Stimulated activated CD8-positive, alpha-beta memory T cell treated with anti-CD3 and anti-CD28 coated beads, Interleukin-4, amount 100 ng/mL, for 48 hours (primary cell): ENCODE measurements around the gene GCK.

ENCODE experiments used
- DNase-seq: peaks from one replicate; pipeline ENCODE4 v3.0.0-alpha.2; 2020

Gene GCK

DNA sequence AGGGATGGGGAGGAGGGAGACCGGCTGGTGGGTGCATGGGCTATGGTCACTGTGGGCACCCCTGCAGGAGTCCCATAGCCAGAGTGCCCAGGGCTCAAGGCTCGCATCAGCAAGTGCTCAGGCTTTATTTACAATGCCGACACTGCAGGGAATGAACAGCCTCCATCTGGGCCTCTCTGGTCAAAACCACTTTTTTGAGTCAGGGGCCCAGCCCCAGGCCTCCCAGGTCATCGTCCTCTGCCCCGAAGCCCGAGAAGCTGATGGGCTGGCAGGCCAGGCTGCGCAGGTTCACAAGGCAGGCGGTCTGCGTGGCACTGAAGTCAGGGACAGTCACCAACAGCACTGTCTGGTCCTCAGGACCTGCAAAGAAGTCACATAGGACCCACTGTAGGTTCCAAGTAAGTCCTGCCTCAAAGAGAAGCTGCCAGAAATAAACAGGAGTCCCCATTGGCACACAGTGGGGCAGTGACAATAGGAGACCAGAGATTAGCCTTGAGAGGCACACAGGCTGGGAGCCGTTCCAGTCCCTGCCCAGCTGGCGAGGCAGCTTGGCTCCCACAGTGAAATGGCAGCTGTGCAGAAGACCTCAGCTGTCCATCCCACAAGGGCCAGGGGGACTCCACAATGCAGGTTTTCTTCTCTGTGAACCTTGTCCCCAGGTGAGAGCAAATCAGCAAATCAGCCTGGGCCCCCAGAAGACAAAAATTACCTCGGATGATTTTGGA lies 74.5 kb downstream of the GCK start:
- no peak for DNase-seq

GRCh38 chr7:44113764-44114354 lies 75.4 kb downstream of the GCK start:
- no peak for DNase-seq

GRCh38 chr7:44112997-44113763 lies 76.1 kb downstream of the GCK start:
- DNase-seq: no peak

DNA sequence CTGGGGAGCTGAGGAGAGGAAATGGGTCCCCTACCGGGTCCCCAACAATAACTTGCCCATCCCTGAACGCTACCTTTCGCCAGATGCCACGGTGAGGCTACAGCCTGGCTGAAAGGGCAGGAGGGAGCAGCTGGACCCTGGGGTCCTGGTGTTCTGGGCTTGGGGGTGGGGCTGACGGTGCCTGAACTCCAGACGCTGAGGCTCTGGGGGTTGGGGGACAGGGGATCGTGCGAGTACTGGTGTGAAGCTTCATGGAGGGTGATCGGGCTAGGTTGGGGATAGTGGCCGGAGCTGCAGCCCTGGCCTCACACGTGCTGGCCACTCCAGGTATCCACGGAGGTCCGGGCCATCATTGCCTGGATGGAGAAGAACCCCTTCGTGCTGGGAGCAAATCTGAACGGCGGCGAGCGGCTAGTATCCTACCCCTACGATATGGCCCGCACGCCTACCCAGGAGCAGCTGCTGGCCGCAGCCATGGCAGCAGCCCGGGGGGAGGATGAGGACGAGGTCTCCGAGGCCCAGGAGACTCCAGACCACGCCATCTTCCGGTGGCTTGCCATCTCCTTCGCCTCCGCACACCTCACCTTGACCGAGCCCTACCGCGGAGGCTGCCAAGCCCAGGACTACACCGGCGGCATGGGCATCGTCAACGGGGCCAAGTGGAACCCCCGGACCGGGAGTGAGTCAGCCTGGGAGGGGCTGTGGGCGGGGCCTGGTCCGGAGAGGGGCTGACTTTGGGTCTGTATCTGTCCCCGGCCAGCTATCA lies 76.8 kb downstream of the GCK start:
- no peak for DNase-seq

DNA sequence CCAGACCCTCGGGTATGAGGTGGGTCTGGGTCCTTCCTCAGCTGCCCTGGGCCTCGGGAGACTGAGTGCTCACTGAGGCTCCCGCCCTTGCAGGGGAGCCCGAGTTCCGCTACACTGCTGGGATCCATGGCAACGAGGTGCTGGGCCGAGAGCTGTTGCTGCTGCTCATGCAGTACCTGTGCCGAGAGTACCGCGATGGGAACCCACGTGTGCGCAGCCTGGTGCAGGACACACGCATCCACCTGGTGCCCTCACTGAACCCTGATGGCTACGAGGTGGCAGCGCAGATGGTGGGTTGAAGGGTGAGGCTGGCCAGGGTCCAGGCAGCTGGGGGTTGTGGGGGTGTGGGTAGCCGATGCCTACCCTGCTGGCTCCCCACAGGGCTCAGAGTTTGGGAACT lies 77.5 kb downstream of the GCK start:
- DNase-seq: no peak

- DNase-seq: no peak
Measured at GRCh38 chr7:44110719-44111635, 78.3 kb downstream of the GCK start.

GRCh38 chr7:44109991-44110390 lies 79.2 kb downstream of the GCK start:
- DNase-seq: no peak

- DNase-seq: no peak
Measured at GRCh38 chr7:44108768-44109750, 80.2 kb downstream of the GCK start.

- no peak for DNase-seq
Measured at GRCh38 chr7:44107961-44108767, 81.1 kb downstream of the GCK start.

- DNase-seq: no peak
Measured at GRCh38 chr7:44107116-44107960, 81.9 kb downstream of the GCK start.

GRCh38 chr7:44106311-44107065 lies 82.8 kb downstream of the GCK start:
- no peak for DNase-seq

DNA sequence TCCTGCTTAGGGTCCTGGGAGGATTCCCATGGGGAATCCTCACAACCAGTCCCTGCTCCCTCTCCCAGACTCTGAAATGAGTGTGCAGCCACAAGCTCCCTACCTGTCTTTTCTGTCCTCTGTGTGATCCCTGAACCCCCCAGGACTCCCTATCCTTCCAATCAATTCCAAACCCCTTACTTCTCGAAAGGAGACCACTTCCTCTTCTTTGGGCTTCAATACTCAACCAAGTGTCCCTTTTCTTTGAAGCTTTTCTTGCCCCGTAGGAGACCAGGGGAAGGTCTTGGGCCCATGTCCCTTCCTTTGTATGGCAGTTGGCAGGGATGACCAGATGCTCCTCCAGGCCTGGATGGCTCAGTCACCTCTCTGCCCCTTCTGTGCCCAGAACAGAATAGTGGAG lies 83.4 kb downstream of the GCK start:
- no peak for DNase-seq

- no peak for DNase-seq
Measured at GRCh38 chr7:44104860-44105771, 84.1 kb downstream of the GCK start.

DNA sequence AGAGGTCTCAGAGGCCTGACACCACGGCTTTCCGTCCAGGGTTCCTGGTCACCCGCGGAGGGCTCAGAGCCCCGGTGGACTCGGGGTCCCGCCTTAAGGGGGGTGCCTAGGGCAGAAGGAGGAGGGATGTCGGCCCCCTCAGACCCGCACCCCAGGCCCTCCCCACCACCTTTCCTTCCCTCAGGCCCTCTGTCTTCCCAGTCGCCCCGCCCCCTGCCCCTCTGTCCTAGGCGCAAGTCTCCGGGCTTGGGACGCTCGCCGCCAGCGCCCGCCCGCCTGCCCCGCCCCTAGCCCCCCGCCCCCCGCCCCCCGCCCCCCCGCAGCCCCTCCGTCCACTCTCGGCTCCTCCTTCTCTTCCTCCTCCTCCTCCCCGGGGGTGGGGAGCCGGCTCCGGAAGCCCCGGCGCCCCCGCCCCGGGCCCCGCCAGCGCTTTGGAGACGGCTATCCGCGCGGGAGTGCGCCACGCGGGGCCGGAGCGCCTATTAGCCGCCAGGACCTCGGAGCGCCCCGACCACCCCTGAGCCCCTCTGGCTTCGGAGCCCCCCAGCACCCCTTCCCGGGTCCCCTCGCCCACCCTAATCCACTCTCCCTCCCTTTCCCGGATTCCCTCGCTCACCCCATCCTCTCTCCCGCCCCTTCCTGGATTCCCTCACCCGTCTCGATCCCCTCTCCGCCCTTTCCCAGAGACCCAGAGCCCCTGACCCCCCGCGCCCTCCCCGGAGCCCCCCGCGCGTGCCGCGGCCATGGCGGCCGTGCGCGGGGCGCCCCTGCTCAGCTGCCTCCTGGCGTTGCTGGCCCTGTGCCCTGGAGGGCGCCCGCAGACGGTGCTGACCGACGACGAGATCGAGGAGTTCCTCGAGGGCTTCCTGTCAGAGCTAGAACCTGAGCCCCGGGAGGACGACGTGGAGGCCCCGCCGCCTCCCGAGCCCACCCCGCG lies 85.0 kb downstream of the GCK start, which contains the start of gene AEBP1:
Gene AEBP1, plus strand, starts transcription at position 423 of the 937 bp plus-strand sequence. Its CDS starts 321 bp downstream, at position 744.
- DNase-seq: peak; percentile 52

DNA sequence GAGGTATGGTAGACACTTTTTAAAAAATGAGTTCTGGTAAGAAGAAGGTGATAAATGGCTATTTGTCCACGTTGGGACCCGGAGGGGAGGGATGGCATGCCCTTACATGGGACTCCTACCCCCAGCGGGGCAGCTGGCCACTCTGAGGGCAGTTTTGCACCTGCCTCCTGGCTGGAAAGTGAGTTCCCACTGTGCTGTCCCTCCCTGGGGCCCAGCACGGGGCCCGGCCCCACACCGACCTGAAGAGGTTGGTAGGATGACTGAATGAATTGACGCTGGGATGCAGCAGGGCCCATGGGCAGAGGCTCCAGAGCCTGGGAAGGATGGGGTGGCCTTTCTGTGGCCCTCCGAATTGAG lies 85.7 kb downstream of the GCK start:
- no peak for DNase-seq
